Right renal cortex interstitium (tissue), 3 donors: Measurements from ENCODE around the gene TREH. TPM values are rescaled to one million over a fixed set of nuclear protein-coding genes. Genes with fewer than 3 reads are reported as not detected.
"Not testable (repeated sequence)": the region's sequence is repeated elsewhere in the genome, so short reads cannot be mapped to it uniquely, and the experiment has no call there.

Experiments used
- DNase-seq, 3 donors: peaks; one replicate each; pipeline ENCODE4 v3.0.0-alpha.2; 2013; ENCODE audit warnings: low read depth in 3 of 3, low spot score in 2 of 3
- polyA plus RNA-seq, 3 donors: library from polyadenylated mRNA; unstranded; fragments of 120-200 nt; gene quantifications; one replicate each; pipeline ENCODE4 v1.2.1, GENCODE V29; 2013; ENCODE audit not compliant: insufficient read length in 3 of 3

Gene TREH
- 1 to 10 TPM in 1 of 3 donors, under 1 TPM in 2; 0.64 to 1.8 (median 0.75) TPM for polyA plus RNA-seq

DNA sequence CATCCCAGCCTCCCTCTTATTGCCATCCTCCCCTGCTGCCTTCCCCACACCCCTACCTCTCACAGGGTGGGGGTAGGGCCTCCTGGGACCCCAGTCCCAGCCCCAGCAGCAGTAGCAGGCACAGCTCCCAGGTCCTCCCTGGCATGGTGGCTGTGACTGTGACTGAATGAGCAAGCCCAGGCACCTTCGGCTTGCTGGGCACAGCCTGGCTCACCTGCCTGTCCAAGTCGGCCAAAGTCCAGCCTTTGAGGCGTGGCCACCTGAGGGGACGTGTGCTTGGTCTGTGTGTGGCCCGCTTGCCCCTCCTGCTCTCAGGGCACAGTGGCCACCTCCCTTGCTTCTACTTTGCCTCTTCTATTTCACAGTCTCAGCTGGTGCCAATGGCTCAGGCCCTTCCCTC lies at the start of gene TREH:
Gene TREH, minus strand, starts transcription at position 168 of the 400 bp plus-strand sequence. Its CDS starts 23 bp downstream, at position 145.
- DNase-seq = no peak

DNA sequence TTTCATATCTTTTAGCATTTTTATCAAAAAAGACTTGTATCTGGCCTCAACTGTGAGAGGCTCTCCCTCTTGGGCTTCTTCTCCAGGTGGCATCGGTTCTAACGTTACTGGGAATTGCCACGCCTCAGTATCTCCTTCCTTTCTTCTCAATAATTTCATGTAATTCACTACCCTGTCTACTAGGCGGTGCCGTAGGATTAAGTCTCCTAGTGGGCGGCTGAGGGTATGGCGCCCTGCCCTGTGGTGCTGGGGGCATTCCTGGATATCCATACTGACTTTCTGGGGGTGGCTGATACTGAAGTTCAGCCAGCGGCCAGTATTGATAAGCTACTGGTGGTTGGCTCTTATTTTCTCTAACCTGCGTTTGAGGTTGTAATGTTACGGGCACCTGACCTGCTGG lies 48.7 kb upstream of the TREH start:
- not testable (repeated sequence) for DNase-seq

DNA sequence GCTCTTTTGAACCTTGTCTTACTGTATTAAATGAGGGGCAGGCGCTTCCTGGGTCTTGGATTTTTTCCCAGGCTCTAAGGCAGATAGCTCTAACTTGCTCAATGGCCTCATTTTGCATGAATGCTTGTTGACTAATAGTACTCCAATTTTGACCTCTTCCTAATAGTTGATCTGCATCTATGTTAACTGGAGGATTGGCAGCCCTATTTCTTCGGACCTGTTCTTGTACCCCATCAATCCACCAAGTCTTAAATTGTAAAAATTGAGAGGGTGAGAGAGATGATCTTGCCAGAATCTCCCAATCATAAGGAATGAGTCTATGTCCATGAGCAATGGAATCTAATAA lies 48.2 kb upstream of the TREH start:
- DNase-seq = not testable (repeated sequence)

DNA sequence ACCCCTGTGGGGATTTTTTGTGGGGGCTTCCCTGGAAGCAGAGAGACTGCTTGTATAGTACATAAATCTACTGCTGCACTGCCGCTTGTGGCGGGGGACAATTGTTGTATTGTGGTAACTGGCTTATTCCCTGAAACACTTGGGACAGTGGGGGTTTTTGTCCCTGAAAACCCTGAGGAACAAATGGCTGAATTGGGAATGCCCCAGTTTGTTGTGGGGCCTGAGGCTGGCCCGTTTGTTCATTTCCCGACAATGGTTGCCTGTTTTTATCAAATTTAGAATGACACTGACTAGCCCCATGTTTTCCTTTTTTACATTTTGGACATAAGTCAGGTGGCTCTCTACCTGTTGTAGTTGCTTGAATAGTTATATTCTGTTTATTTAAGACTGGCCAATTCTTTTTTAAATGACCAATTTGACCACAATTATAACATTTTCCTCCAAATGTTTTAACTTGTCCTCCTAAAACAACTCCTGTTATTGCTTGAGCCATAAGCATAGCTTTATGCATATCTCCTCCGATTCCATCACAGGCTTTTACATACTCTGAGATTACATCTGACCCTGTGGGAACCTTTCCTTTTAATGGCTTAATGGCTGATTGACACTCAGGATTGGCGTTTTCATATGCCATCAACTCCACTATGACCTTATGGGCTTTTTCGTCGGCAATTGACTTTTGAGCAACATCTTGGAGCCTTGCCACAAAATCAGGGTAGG lies 47.7 kb upstream of the TREH start:
- not testable (repeated sequence) for DNase-seq

DNA sequence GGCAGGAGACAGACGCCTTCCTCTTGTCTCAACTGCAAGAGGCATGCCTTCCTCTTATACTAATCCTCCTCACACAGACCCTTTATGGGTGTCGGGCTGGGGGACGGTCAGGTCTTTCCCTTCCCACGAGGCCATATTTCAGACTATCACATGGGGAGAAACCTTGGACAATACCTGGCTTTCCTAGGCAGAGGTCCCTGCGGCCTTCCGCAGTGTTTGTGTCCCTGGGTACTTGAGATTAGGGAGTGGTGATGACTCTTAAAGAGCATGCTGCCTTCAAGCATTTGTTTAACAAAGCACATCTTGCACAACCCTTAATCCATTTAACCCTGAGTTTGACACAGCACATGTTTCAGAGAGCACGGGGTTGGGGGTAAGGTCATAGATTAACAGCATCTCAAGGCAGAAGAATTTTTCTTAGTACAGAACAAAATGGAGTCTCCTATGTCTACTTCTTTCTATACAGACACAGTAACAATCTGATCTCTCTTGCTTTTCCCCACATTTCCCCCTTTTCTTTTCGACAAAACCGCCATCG lies 42.1 kb upstream of the TREH start:
- DNase-seq = not testable (repeated sequence)

GRCh38 chr11:118720740-118721139 lies 41.3 kb upstream of the TREH start:
- not testable (repeated sequence) for DNase-seq

DNA sequence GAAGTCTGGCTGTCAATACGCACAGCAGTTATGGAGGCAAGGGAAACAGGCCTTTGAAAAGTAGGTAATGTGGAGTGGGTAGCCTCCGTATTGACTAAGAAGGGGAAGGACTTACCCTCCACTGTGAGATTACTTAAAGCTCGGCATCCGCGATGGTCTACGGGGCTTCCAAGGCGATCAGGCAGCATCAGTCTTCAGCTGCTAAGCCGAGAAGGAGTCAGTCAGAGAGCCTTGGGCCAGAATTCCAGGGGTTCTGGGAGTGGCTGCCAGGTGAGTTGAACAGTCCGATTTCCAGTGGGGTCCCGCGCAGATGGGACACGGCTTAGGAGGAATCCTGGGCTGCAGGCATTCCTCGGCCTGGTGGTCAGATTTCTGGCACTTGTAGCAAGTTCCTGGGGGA lies 40.6 kb upstream of the TREH start:
- DNase-seq = not testable (repeated sequence)

DNA sequence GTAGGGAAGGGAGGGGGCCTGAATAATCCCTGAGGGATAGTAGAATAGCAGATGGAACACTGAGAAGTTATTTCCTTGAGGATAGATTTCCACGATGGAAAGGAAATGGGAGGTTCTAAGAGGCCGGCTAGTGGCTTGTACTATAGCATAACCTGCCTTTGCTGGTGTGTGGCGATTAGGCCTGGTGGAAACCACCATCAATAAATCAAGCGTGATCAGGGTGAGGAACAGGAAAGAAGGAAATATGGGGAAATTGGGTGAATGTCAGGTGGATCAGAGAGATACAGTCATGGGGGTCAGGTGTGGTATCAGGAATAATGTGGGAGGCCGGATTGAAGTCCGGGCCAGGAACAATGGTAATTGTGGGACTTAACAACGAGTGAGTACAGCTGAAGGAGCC lies 39.1 kb upstream of the TREH start:
- not testable (repeated sequence) for DNase-seq

DNA sequence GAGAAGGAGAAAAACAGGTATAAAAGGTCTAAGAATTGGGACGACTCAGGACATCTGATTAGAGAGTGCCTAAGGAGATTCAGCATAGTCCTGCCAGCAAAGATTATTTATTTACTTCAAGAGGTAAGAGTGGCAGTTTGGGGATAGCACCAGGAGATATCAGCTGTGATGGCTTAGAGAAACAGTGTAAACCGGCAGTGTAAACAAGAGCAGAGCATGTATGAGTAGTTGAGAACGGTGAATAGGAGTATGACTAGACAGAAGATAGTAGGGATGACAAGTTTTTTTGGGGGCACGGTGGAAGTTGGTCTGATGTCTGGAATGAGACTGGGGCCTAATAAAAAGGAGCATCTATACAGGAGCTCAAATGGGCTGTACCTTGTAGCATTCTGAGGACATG lies 38.3 kb upstream of the TREH start:
- DNase-seq = not testable (repeated sequence)

DNA sequence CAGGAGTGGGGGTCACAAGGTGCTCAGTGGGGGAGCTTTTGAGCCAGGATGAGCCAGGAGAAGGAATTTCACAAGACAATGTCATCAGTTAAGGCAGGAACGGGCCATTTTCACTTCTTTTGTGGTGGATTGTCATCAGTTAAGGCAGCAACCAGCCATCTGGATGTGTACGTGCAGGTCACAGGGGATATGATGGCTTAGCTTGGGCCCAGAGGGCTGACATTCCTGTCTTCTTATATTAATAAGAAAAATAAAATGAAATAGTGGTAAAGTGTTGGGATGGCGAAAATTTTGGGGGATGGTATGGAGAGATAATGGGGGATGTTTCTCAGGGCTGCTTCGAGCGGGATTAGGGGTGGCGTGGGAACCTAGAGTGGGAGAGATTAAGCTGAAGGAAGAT lies 37.8 kb upstream of the TREH start:
- DNase-seq = not testable (repeated sequence)

- no peak for DNase-seq
These were observed 36.4 kb upstream of the TREH start for GRCh38 chr11:118715837-118716260.

DNA sequence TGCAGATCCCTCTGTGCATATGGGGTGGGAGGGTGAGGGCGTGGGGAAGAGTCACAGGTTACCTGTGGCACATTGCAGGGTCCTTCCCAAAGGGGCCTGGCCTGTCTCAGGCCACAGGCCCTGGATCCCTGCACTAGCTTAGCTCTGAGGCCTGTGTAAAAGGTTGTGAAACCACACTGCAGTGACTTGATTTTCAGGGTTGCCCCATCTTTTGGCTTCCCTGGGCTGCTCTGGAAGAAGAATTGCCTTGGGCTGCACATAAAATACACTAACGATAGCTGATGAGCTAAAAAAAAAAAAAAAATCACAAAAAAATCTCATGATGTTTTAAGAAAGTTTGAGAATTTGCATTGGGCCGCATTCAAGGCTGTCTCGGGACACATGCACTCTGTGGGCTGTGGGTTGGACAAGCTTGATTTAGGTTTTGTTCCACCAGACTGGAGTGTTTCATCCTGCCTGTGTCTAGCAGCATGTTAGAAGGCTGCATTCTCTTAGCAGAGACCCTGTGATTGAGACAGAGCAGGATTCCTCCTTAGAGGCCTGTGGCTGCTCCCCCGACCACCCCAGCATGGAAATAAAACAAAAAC lies 35.9 kb upstream of the TREH start:
- DNase-seq = no peak

DNA sequence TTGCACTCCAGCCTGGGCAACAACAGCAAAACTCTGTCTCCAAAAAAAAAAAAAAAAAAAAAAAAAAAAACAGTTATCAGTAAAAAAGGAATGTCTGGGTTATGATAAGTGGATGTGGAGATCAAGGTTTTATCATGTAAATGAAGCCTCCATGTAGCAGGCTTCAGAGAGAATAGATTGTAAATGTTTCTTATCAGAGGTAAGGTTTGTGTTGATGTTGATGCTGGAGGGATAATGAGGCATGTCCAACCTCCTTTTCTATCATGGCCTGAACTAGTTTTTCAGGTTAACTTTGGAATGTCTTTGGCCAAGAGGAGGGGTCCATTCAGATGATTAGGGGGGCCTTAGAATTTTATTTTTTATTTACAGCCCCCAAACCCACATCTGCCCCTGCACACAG lies 35.4 kb upstream of the TREH start:
- no peak for DNase-seq

- not testable (repeated sequence) for DNase-seq
These were observed 35.0 kb upstream of the TREH start for GRCh38 chr11:118714416-118714815.

DNA sequence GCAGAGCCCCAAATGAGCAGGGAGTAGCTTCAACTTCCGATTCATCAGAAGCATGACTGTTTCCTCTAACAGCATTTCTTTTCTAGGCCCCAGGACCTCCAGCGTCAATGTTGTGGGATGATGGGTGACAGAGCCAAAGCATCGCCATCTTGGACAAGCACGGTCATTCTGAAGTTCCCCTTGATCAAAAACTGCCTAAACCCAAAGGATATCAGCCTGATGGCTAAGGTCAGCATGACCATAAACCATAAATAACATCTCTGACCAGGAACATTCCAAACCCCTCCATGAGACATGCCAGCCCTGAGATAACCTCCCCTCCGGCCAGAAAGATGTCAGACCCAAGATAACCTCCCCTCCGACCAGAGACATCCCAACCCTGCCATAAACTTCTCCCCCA lies 28.8 kb upstream of the TREH start:
- no peak for DNase-seq

DNA sequence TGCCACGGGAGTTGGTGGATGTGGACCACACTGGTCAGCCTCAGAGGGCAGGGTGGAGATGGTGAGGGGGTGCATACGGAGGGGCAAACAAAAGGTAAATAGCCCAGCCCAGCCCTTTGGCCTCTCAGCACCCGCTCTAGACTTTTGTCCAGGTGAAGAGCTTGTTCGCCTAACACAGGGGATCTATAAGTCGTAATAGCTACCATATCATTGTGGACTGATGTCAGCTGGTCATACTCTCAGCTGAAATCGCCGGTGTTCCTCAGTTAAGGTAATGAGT lies 27.0 kb upstream of the TREH start:
- DNase-seq = no peak

- no peak for DNase-seq
These were observed 26.5 kb upstream of the TREH start for GRCh38 chr11:118705791-118706545.

GRCh38 chr11:118705111-118705741 lies 25.8 kb upstream of the TREH start:
- DNase-seq = no peak

- no peak for DNase-seq
These were observed 24.2 kb upstream of the TREH start for GRCh38 chr11:118703563-118704106.

- DNase-seq = no peak
These were observed 20.2 kb upstream of the TREH start for GRCh38 chr11:118699506-118700220.
